Skeletal muscle cell (primary cell): ENCODE results near the gene C1orf35.

ENCODE experiments used
- DNase-seq: peaks from one replicate; pipeline ENCODE4 v3.0.0-alpha.2; 2010; ENCODE audit warnings: low read depth
- H3K4me3 ChIP-seq: 2 replicates; pipeline ENCODE4 v1.5.1; 2011; ENCODE audit warnings: low read depth, mild to moderate bottlenecking, control low read depth, low read length, moderate library complexity

Gene C1orf35

GRCh38 chr1:228143480-228144192, 40.5 kb upstream of the C1orf35 start:
- no peak overlapping the region for H3K4me3 ChIP-seq
- no peak for DNase-seq

GRCh38 chr1:228142701-228143136, 39.6 kb upstream of the C1orf35 start:
- DNase-seq, result no peak
- H3K4me3 ChIP-seq, result no peak overlapping the region

DNA sequence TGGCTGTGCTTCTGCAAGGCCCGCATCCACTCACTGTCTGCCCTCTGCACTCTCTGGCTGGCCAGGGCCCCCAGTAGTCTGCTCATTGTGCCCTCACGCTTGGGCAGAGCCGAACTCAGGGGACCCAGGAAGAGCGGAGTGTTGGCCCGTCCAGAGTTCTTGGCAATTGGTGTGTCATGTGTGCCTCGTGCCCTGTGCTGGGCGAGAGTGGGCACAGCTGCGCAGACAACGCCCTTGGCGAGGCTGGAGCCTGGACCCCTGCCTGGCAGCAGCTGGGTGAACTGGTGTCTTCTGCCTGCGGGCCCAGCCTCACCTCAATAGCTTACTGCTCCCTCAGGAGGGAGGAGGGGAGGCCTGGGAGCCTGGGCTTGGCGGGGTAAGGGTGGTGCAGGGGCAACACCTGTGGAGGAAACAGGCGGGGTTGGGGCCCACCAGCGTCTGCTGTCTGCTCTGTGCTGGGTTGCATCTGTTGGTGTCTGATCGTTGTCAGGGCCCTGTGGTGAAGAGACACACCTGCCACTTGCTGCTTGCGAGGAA, 39.1 kb upstream of the C1orf35 start:
- H3K4me3 ChIP-seq, result peak overlapping the region; percentile 96
- DNase-seq, result no peak

DNA sequence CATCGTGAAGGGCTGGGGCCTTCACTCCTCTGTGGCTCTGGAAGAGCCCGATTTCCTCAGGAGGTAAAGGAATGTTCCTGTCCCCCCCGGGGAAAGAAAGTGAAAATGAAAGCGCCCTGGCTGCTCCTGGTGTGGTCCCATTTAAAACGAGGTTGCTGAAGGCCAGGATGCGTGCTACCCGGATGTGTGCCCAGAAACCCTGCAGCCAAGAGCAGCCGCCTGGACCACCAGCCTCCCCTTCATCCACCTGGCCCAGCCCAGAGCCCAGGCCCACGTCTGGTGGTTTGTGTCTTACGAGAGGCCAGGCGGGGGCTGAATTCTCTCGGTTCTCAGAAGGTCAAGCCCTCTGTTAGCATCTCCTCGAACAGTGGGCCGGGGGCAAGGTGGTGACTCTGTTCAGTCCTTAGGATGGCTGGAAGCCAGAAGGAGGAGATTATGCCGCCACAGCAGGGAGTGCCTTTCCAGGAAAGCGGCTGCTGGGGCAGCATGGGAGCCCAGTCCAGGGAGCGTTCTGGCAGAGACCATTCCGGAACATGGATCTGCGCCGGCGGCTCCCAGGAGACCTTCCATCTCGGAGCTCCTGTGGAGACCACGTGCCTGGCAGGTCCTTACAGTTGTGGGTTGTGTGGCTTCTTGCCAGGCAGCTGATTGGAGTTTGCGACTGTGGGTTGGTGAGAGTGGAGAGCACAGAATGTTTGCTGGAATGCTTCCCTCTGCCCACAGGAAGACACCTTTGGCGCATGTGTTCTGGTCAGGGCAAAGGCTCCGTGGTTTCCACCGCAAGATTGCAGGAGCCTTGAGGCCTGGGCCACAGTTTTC, 38.3 kb upstream of the C1orf35 start:
- DNase-seq, result no peak
- peak overlapping the region; percentile 96 for H3K4me3 ChIP-seq

GRCh38 chr1:228140724-228141225, 37.6 kb upstream of the C1orf35 start:
- H3K4me3 ChIP-seq, result peak overlapping the region; percentile 96
- no peak for DNase-seq

- H3K4me3 ChIP-seq, result peak within 1 kb of the TSS; percentile 96
- peak; percentile 98 for DNase-seq
Measured at GRCh38 chr1:228139931-228140723, 37.0 kb upstream of the C1orf35 start, which contains the start of gene GUK1. GUK1 (plus strand) TSS chr1:228140279; CDS start chr1:228140303, 24 bp downstream.

GRCh38 chr1:228139406-228139930, 36.3 kb upstream of the C1orf35 start:
- no peak for DNase-seq
- peak overlapping the region; percentile 96 for H3K4me3 ChIP-seq

DNA sequence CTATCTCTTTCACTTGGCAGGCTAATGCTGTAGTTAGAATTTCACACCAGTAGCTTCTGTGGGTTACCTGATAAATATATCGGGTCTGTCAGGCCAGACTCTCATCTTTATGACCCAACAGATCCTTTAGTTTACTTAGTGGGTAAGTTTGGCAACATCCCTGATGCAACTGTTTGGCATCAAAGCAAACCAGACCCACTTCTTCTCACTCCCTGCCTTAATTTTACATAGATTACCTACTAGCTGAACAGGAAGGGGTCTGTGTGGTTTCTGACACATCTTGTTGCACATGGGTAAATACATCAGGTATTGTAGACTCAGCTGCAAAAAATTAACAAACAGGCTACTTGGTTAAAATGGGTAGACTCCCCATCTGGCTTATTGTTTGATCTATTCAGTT, 33.8 kb upstream of the C1orf35 start:
- H3K4me3 ChIP-seq, result no peak overlapping the region
- DNase-seq, result no peak

GRCh38 chr1:228134591-228134990, 31.5 kb upstream of the C1orf35 start:
- no peak for DNase-seq
- no peak overlapping the region for H3K4me3 ChIP-seq

DNA sequence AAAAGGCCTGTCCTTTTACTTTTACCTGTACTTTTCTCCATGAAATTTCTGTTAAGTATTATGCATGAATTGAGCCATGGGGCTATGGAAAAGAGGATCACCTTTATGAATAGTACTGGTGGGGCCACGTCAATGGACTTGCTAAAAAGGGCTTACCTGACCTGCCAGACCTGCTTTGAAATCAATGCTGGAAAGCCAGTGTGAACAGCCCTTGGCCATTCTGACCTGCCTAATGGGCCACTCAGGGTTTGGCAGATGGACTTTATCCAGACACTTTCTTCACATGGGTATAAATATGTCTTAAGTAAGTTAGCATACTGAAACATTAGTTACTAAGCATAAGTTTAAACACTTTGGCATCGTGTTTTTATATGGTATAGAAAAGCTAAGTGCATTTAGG, 28.6 kb upstream of the C1orf35 start:
- DNase-seq, result no peak
- no peak overlapping the region for H3K4me3 ChIP-seq

DNA sequence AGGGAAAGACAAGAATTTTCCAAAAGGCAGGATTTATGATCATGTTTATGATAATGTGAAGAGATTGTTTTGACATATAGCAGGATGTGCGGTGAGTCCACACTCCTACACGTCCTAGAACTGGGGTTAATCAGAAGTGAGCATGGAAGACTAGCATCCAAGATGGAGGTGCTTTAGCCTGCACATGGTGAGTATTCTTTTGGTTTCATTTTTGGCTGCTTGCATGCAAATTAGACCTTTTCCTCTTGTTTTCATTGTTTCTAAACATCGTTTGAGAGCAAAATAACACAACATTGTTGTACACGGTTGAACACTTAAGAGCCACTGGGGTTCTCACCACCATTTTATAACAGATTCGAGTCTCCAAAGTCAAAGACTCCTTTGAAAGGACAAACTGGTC, 22.1 kb upstream of the C1orf35 start:
- no peak overlapping the region for H3K4me3 ChIP-seq
- DNase-seq, result no peak

DNA sequence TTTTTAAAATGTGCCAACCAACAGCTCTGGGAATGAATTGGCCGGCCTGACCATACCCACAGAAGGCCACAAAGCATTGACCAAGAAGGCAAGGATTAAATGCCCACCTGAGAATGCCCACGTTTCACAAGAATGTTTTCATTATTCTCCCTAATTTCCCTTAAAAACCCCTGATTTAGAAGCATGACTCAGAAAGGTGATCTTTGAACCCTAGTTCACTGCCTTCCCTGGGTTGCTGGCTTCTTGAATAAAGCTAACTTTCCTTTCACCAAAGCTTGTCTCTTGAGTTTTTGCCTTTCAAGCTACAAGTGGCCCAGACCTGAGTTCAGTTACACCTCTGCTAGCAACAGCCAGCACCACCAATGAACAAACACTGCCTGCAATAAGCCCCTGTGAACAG, 20.4 kb upstream of the C1orf35 start:
- DNase-seq, result no peak
- no peak overlapping the region for H3K4me3 ChIP-seq

DNA sequence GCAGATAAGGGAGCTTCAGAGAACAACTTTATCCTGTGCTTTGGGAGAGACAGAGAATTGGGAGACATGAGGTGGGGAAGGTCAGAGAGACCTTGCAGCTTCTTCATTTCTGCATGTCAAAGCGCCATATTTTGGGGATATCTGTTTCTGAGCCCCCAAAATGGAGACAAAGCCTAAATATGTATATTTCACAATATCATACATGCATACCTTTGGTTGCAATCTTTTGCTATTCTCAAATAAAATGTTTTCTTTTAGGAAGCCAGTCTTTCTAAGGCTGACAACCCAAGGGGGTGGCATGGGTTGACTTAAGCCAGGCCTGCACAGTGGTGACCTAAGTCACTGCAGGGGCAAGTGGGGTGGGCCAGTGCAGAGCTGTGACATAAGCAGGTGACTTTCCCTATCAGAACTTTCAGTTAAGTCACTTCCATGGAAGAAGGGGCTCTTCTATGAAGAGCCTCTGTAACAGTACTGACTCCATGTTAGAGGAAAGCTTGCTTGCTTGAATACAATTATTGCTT, 19.9 kb upstream of the C1orf35 start:
- DNase-seq, result no peak
- no peak overlapping the region for H3K4me3 ChIP-seq

- no peak for DNase-seq
- no peak overlapping the region for H3K4me3 ChIP-seq
Measured at GRCh38 chr1:228120857-228121489, 17.8 kb upstream of the C1orf35 start.

DNA sequence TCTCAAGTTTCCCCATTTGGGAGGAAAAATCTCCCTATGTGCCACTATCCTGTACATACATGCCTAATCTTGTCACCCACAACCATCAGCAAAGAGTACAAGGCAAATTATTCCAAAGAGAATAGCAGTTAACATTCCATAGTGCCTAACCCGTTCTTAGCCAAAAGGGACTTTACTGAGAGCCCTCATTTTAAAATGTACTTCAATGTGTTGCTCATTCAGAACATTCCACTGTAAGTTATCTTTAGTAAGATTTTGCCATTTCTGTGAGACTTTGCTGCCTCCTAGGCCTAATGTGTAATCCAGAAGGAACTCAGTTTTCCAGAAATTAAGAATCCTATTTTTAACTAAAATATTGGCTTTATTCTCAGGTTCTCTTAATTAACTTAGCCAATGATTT, 17.2 kb upstream of the C1orf35 start:
- H3K4me3 ChIP-seq, result no peak overlapping the region

DNA sequence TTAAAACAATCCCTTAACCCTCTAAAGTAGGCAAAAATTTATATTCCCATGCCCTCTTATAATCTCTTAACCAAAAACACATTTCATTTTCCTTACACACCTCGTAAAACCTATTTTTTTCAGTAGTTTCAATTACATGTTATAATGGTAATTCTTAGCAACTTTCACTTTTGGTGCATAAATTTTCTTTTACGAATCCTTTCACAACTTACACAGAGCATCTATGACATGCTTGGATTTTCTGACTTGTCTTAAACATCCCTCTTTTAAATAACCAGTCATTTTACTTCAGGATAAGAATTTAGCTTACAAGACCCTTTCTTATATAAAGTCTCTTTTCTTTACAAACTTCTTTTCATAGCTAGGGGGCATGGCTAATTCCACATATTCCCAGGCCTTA, 14.9 kb upstream of the C1orf35 start:
- H3K4me3 ChIP-seq, result no peak overlapping the region

More for the DNA sequence above, 17.2 kb upstream of the C1orf35 start:
- no peak for DNase-seq

GRCh38 chr1:228117335-228117734, 14.2 kb upstream of the C1orf35 start:
- DNase-seq, result no peak
- H3K4me3 ChIP-seq, result no peak overlapping the region

More for the DNA sequence above, 14.9 kb upstream of the C1orf35 start:
- no peak for DNase-seq

GRCh38 chr1:228114827-228115226, 11.7 kb upstream of the C1orf35 start:
- H3K4me3 ChIP-seq, result no peak overlapping the region
- DNase-seq, result no peak

GRCh38 chr1:228112617-228113016, 9.5 kb upstream of the C1orf35 start:
- DNase-seq, result no peak
- no peak overlapping the region for H3K4me3 ChIP-seq
